GM08714 (cell line): ENCODE results near the gene FOXR1.
A peak's percentile ranks its signal among the peaks of the same experiment; 100 is the strongest.
"Not testable (repeated sequence)": the region's sequence is repeated elsewhere in the genome, so short reads cannot be mapped to it uniquely, and the experiment has no call there.

ENCODE experiments used
- H3K4me3 ChIP-seq: fragments of 200-500 bp; sonication (Bioruptor generic); 2 replicates; pipeline ENCODE4 v1.5.1; 2014; ENCODE audit warnings: mild to moderate bottlenecking, low read length, inconsistent platforms
- ZNF274 ChIP-seq: IDR thresholded peaks from 2 replicates; pipeline ENCODE4 v1.6.1; 2012; ENCODE audit warnings: mild to moderate bottlenecking, low read depth, low read length

FOXR1 gene

DNA sequence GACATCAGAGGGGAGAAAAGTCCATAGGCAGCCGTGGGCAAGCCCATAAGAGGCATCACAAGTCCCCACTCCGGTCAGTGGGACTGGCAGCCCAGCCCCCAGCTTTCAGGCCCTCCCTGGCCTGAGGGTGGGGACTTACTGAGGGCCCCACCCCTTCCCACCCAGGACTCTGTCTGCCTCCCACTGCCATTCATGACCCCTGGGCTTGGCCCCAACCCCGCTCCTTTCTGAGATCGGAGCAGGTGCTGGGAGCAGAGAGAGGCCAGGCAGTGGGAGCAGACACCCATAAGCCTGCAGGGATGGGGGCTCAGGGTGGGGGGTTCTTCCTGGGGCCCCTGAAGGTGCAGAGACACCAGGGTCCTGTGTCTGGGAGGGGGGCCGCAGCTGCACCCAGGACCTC is 10.4 kb upstream of the FOXR1 start:
- H3K4me3 ChIP-seq, result no peak overlapping the region
- TF ChIP-seq ZNF274, result no peak

DNA sequence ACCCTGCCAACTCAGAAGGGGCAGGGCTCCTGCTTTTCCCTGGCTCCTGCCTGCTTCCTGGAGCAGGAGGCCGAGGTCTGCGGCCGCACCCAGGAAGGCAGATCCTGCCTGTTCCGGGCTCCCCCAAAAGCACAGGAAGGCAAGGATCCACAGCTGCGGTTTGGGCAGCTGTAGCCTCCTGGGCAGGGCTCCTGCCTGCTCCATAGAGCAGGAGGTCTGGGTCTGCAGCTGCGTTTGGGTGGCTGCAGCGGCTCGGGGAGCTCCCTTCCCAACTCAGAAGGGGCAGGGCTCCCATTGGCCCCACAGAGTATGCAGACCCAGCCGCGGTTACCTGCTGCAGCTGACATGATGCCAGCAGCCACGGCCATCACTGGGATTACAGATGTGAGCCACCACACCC is 10.0 kb upstream of the FOXR1 start:
- no peak for TF ChIP-seq ZNF274
- no peak overlapping the region for H3K4me3 ChIP-seq

DNA sequence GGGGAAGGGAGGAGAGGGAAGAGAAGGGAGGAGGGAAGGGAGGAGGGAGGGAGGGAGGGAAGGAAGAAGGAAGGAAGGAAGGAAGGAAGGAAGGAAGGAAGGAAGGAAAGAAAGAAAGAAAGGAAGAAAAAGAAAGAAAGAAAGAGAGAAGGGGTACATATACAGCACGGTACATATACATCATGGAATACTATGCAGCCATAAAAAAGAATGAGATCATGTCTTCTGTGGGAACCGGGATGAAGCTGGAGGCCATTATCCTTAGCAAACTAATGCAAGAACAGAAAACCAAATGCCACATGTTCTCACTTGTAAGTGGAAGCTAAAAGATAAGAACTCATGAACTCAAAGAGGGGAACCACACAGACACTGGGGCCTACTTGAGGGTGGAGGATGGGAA is 2.1 kb upstream of the FOXR1 start:
- not testable (repeated sequence) for H3K4me3 ChIP-seq

DNA sequence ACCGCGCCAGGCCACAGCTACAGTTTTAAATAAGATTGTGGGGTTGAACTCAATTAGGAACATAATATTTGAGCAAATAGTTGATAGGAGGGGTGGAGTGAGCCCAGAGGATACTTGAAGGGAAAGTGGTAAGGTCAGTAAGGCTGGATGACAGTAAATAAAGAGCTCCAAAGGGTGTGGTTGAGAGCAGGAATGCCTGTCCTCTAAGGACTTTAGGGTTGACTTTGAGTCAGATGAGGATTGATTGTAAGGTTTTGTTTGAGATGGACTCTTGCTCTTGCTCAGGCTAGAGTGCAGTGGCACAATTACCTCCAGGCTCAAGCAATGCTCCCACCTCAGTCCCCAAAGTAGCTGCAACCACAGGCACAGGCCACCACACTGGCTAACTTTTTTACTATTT is 2.4 kb downstream of the FOXR1 start:
- TF ChIP-seq ZNF274, result no peak
- H3K4me3 ChIP-seq, result no peak overlapping the region

DNA sequence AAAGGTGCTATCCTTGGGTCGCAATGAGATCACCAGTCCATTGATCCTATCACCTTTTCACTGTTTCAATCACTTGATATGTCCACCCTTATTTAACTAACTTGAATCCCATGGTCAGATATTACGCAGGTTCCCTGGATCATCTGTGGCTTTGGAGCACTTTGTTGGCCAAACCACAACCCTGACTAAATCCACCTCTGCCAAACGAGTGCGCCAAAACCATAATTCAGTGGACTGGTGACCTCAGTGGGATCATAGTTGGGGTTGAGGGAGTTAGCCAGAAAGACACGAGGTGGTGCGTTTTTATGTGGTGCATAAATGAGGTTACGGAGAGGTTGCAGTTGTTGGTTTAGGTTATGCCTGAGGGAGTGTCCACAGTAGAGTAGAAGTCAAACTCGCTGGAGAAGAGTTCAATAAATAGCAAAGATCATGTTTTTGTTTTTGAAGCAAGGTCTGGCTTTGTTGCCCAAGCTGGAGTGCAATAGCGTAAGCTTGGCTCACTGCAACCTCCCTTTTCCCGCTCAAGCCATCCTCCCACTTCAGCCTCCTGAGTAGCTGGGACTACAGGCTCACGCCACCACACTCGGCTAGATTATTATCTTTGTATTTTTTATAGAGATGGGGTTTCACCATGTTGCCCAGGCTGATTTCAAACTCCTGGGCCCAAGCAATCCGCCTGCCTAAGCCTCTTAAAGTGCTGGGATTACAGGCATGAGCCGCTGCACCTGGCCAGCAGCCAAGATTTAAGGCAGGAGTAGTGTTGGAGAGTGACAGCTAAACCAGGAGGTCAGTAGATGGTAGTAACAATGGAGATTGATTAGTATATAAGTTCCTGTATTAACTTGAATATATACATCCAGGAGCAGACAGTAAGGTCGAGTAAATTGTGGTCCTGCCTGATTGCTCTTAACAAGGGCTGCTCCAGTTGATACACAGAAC is 4.5 kb downstream of the FOXR1 start:
- TF ChIP-seq ZNF274, result no peak
- H3K4me3 ChIP-seq, result no peak overlapping the region

DNA sequence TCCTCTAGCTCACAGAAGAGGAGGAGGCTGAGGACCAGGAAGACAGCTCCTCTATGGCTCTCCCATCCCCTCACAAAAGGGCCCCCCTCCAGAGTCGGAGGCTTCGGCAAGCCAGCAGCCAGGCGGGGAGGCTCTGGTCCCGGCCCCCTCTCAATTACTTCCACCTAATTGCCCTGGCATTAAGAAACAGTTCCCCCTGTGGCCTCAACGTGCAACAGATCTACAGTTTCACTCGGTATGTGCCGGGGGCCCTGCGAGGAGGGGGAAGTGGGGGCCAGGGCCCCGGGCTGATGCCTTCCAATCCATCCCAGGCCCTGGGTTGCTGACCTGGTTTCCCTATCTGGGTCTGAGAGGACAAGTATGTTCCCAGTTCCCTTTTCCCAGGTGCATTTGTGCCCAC is 7.9 kb downstream of the FOXR1 start:
- no peak overlapping the region for H3K4me3 ChIP-seq
- TF ChIP-seq ZNF274, result no peak

DNA sequence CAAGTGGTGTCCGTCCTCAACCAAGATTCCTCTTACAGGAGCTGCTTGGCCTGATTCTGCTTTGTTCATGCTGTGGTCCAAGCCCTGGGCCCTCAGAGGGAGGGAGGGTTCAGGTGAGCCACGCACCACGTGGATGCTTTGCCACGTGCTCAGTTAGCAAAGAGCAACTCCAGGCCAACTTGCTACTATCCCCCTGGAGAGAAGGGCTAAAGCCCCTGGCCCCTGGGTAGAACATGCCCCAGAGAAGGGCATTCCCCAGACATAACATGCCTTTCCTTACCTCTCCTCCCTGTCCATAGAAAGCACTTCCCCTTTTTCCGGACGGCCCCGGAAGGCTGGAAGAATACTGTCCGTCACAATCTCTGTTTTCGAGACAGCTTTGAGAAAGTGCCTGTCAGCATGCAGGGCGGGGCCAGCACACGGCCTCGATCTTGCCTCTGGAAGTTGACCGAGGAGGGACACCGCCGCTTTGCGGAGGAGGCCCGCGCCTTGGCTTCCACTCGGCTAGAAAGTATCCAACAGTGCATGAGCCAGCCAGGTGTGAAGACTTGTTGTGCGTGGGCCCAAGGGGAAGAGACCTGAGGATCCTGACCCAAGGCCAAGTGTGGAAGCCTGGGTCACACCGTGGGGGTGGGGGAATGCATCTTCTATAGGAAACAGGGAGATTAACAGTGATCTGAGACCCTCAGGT is 8.8 kb downstream of the FOXR1 start:
- H3K4me3 ChIP-seq, result no peak overlapping the region
- no peak for TF ChIP-seq ZNF274

DNA sequence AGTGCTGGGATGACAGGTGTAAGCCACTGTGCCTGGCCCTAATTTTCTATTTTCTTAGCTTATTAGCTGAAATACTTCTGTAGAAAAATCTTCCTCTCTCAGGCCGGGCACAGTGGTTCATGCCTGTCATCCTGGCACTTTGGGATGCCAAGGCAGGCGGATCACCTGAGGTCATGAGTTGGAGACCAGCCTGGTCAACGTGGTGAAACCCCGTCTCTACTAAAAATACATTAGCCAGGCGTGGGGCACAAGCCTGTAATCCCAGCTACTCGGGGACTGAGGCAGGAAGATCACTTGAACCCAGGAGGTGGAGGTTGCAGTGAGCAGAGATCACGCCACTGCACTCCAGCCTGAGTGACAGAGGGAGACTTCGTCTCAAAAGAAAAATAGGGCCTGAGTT is 12.8 kb downstream of the FOXR1 start:
- H3K4me3 ChIP-seq, result not testable (repeated sequence)

DNA sequence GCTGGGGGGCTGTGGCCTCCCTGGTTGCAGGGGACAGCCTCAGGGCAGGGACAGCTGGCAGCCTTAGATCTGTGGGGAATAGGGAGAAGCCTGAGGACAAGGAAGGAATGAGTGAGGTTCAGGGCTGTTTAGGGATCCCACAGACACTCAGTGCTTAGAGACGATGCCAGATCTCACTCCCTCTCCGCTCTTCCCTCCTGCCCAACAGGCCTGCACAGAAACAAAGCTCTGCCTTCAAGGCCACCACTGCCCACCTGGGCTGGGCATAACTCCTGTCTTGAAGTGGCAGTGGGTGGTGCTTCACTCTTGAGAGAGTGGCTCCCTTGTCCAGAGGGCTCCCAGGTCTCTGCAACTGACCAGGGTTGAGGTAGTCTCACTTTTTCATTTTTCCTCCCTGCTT is 13.3 kb downstream of the FOXR1 start:
- no peak for TF ChIP-seq ZNF274
- H3K4me3 ChIP-seq, result no peak overlapping the region

DNA sequence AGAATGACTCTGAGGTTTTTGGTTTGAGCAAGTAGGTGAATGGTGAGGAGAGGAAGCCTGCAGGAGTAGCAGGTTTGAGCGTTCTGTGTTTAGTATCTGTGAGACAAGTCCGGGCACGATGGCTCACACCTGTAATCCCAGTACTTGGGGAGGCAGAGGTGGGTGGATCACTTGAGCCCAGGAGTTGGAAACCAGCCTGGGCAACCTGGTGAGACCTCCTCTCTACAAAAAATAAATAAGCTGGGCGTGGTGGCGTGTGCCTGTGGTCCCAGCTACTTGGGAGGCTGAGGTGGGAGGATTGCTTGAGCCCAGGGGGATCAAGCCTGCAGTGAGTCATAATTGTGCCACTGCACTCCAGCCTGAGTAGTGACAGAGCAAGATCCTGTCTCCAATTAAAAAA is 16.7 kb downstream of the FOXR1 start:
- TF ChIP-seq ZNF274, result no peak
- H3K4me3 ChIP-seq, result no peak overlapping the region

DNA sequence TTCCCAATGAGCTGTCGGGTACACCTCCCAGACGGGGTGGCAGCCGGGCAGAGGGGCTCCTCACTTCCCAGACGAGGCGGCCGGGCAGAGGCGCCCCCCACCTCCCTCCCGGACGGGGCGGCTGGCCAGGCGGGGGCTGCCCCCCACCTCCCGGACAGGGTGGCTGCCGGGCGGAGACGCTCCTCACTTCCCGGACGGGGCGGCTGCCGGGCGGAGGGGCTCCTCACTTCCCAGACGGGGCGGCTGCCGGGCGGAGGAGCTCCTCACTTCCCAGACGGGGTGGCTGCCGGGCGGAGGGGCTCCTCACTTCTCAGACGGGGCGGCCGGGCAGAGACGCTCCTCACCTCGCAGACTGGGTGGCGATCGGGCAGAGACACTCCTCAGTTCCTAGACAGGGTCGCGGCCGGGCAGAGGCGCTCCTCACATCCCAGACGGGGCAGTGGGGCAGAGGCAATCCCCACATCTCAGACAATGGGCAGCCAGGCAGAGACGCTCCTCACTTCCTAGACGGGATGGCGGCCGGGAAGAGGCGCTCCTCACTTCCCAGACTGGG is 20.0 kb downstream of the FOXR1 start:
- H3K4me3 ChIP-seq, result not testable (repeated sequence)

DNA sequence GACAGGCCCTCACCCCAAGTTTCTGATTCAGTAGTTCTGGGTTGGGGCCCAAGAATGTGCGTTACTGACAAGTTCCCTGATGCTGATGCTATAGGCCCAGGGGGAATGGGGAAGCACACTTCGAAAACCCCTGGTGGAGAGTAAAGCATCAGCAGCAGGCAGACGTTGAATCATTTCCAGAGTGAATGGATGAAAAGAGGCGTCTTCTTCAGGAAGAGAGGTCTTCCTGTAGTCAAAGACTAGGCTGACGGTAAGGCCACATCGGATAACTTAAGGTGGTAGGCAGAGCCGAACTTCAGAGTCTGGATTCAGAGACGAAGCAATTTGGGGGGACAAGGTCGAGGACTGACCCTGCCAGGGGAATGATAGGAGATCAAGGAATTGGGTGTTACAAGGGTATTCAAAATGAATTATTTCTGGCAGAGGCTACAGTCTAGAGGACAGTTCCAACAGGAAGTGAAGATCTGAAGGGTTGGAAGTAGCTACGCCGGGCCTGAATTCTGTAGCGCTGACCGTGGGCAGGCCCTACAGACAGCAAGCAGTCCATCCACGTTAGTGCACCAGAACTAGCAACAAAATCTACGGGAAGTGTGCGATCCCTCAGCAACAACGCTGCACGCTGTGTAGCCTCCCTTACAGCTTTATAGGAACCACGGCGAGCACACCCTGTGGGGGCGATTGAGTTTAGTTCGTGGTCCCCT is 25.5 kb downstream of the FOXR1 start:
- peak overlapping the region; percentile 88 for H3K4me3 ChIP-seq
- no peak for TF ChIP-seq ZNF274

DNA sequence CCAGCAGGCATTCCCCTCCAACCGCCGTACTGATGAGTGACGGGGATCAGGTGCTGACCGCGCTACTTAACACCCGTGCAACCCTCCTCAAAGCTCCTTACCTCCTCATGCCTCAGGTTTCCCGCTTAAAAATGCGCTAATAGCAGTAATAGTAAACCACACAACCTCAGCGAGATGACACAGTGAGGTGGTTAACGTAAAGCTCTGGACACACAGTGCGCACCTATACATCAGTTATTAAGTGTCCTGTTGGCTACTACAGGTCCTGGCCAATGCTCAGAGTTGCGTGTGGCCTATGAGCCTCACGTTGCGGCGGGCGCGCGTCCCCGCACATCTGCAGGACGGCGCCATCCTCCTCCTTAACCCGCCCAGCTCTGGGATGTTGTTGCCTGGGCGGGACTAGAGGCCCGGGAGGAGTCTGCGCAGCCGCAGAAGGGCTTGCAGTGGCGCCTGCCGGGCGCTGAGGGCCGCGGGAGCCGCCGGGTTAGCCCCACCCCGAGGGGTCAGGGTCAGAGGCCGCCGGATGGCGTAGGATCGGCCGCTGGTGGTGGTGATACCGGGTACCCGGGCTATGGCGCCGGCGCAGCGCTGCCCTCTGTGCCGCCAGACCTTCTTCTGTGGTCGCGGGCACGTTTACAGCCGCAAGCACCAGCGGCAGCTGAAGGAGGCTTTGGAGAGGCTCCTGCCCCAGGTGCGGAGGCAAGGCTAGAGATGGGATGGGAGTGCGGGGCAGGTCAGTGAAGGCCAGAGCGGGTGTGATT is 26.2 kb downstream of the FOXR1 start, which contains the start of gene CENATAC:
CENATAC (plus strand) TSS at position 512 of the 761 bp plus-strand sequence; CDS start at position 572, 60 bp downstream.
- peak within 1 kb of the TSS; percentile 88 for H3K4me3 ChIP-seq
- no peak for TF ChIP-seq ZNF274

DNA sequence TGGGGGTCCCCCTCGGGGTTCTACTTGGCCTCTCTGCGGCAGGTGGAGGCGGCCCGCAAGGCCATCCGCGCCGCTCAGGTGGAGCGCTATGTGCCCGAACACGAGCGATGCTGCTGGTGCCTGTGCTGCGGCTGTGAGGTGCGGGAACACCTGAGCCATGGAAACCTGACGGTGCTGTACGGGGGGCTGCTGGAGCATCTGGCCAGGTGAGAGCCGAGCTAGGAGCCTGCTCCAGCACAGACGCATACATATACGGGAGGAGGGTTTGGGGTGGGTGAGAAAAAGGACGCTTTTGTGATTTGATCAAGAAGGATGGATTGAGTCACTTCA is 26.8 kb downstream of the FOXR1 start:
- TF ChIP-seq ZNF274, result no peak
- H3K4me3 ChIP-seq, result peak overlapping the region; percentile 88
